CD8-positive, alpha-beta memory T cell (primary cell): ENCODE results near the gene TANC1. TPM values are rescaled to one million over a fixed set of nuclear protein-coding genes. Genes with fewer than 3 reads are reported as not detected.

Experiments used
- CTCF ChIA-PET: fragments of 350-600 bp; sonication (Branson Sonifier 250); formaldehyde crosslinking; loops from one replicate; lab custom pipeline; 2021; ENCODE audit warnings: antibody characterized with exemption; lab: Charles Lee
- POLR2A ChIA-PET: fragments of 350-600 bp; sonication (Branson Sonifier 250); formaldehyde crosslinking; loops from one replicate; lab custom pipeline; 2021; ENCODE audit warnings: antibody characterized with exemption; lab: Charles Lee
- DNase-seq, 5 donors: peaks; one replicate each; pipeline versions ENCODE4 v3.0.0 to v3.0.0-alpha.2; 2020 to 2022; ENCODE audit warnings: mixed read lengths in 1 of 5
- H3K27ac ChIP-seq: one replicate; pipeline ENCODE4 v1.7.0; 2013; ENCODE audit warnings: low read depth, mild to moderate bottlenecking, low read length, moderate library complexity
- H3K27me3 ChIP-seq: 2 replicates; pipeline ENCODE4 v1.7.0; 2013; ENCODE audit warnings: low read length, mild to moderate bottlenecking; ENCODE audit not compliant: insufficient read depth, poor library complexity, severe bottlenecking
- H3K36me3 ChIP-seq: 2 replicates; pipeline ENCODE4 v1.7.0; 2013; ENCODE audit warnings: mild to moderate bottlenecking, low read length, moderate library complexity; ENCODE audit not compliant: insufficient read depth
- H3K4me1 ChIP-seq: 2 replicates; pipeline ENCODE4 v1.7.0; 2013; ENCODE audit warnings: mild to moderate bottlenecking, low read length, moderate library complexity; ENCODE audit not compliant: insufficient read depth
- H3K4me3 ChIP-seq: 2 replicates; pipeline ENCODE4 v1.7.0; 2013; ENCODE audit warnings: mild to moderate bottlenecking, low read length
- H3K9me3 ChIP-seq: 2 replicates; pipeline ENCODE4 v1.7.0; 2013; ENCODE audit warnings: mild to moderate bottlenecking, low read length
- H3K27ac Mint-ChIP-seq, 8 donors: one replicate each; pipeline ENCODE4 v1.8.0; 2020 to 2021; ENCODE audit warnings: mixed read lengths in 8 of 8, mild to moderate bottlenecking in 6 of 8, inconsistent platforms in 3 of 8, moderate library complexity in 3 of 8
- H3K27me3 Mint-ChIP-seq, 2 donors: one replicate each; pipeline ENCODE4 v1.8.0; 2020 to 2021; ENCODE audit warnings: mixed read lengths in 2 of 2, mild to moderate bottlenecking in 1 of 2, moderate library complexity in 1 of 2
- H3K36me3 Mint-ChIP-seq, 3 donors: one replicate each; pipeline ENCODE4 v1.8.0; 2020 to 2021; ENCODE audit warnings: mixed read lengths in 3 of 3, inconsistent platforms in 1 of 3, mild to moderate bottlenecking in 1 of 3
- H3K4me1 Mint-ChIP-seq, 3 donors: one replicate each; pipeline ENCODE4 v1.8.0; 2020 to 2021; ENCODE audit warnings: mixed read lengths in 3 of 3, inconsistent platforms in 1 of 3, mild to moderate bottlenecking in 1 of 3
- H3K4me3 Mint-ChIP-seq, 7 donors: one replicate each; pipeline ENCODE4 v1.8.0; 2020 to 2021; ENCODE audit warnings: mixed read lengths in 7 of 7, mild to moderate bottlenecking in 6 of 7, moderate library complexity in 4 of 7, inconsistent platforms in 2 of 7
- H3K9me3 Mint-ChIP-seq, 5 donors: one replicate each; pipeline ENCODE4 v1.8.0; 2020 to 2022; ENCODE audit warnings: mixed read lengths in 5 of 5, mild to moderate bottlenecking in 3 of 5, moderate library complexity in 2 of 5, inconsistent platforms in 1 of 5
- polyA plus RNA-seq: library from polyadenylated mRNA; unstranded; fragments of 300-500 nt; fragmentation: Illumina TruSeq; gene quantifications from one replicate; pipeline ENCODE4 v1.2.3, GENCODE V29; 2021
- total RNA-seq, 2 experiments: library from RNA; stranded (reverse); gene quantifications; one replicate each; pipeline ENCODE4 v1.2.3, GENCODE V29; 2021

Gene TANC1
- total and polyA plus RNA-seq, 3 experiments from 2014 or later: 0.11 to 0.64 (median 0.13) TPM

- peaks cover 0 to 5% (median 0%) of the 10 kb centered on the region in 3 donors for H3K36me3 Mint-ChIP-seq
- Histone ChIP-seq H3K4me3 (no peak overlapping the region), H3K4me1 (no peaks in the 10 kb centered on the region), H3K36me3 (no peaks in the 10 kb centered on the region), H3K9me3 (no peaks in the 10 kb centered on the region), H3K27ac (no peak overlapping the region), H3K27me3 (no peaks in the 10 kb centered on the region)
- no peaks in the 10 kb centered on the region for H3K9me3 Mint-ChIP-seq
- no peak overlapping the region for H3K27ac Mint-ChIP-seq
- POLR2A ChIA-PET: no interaction called here
- H3K4me3 Mint-ChIP-seq: no peak overlapping the region
- H3K27me3 Mint-ChIP-seq: peaks cover 0 to 13% of the 10 kb centered on the region in 2 donors
- CTCF ChIA-PET: no interaction called here
- no peak for DNase-seq
- peaks cover 0 to 13% (median 9%) of the 10 kb centered on the region in 3 donors for H3K4me1 Mint-ChIP-seq
Observed at GRCh38 chr2:159084384-159085370, 116.2 kb downstream of the TANC1 start.

- POLR2A ChIA-PET: no interaction called here
- Histone ChIP-seq H3K4me3 (no peak overlapping the region), H3K4me1 (peaks cover 10% of the 10 kb centered on the region), H3K9me3 (no peaks in the 10 kb centered on the region), H3K36me3 (no peaks in the 10 kb centered on the region), H3K27ac (no peak overlapping the region), H3K27me3 (no peaks in the 10 kb centered on the region)
- Mint-ChIP-seq H3K36me3 (no peaks in the 10 kb centered on the region), H3K9me3 (no peaks in the 10 kb centered on the region), H3K27me3 (peaks cover 0 to under 1% of the 10 kb centered on the region in 2 donors), H3K4me1 (peaks cover under 1 to 21% (median 16%) of the 10 kb centered on the region in 3 donors), H3K27ac (no peak overlapping the region), H3K4me3 (peak overlapping the region in 1 of 7 donors; percentile 5)
- no peak for DNase-seq
- CTCF ChIA-PET: interaction anchor here (1.6 kb wide), 1 partner anchor 33 kb away, joined by 3 read pairs; no protein-coding TSS in a partner anchor
Observed at GRCh38 chr2:159086342-159086741, 117.9 kb downstream of the TANC1 start.

GRCh38 chr2:159086826-159087225 is 118.4 kb downstream of the TANC1 start:
- Histone ChIP-seq H3K9me3 (no peaks in the 10 kb centered on the region), H3K36me3 (no peaks in the 10 kb centered on the region), H3K27ac (no peak overlapping the region), H3K4me1 (peaks cover 15% of the 10 kb centered on the region), H3K27me3 (no peaks in the 10 kb centered on the region), H3K4me3 (no peak overlapping the region)
- ChIA-PET POLR2A (no interaction called here), CTCF (interaction anchor here (1.6 kb wide), 1 partner anchor 32 kb away, joined by 3 read pairs; no protein-coding TSS in a partner anchor)
- Mint-ChIP-seq H3K4me1 (peaks cover 5 to 26% (median 21%) of the 10 kb centered on the region in 3 donors), H3K36me3 (no peaks in the 10 kb centered on the region), H3K9me3 (no peaks in the 10 kb centered on the region), H3K27ac (peak overlapping the region in 3 of 8 donors; percentile 10 to 76 (median 70)), H3K4me3 (peak overlapping the region in 2 of 7 donors; percentile 26 to 57), H3K27me3 (no peaks in the 10 kb centered on the region)
- DNase-seq: no peak

- H3K9me3 Mint-ChIP-seq: no peaks in the 10 kb centered on the region
- POLR2A ChIA-PET: no interaction called here
- no peak for DNase-seq
- CTCF ChIA-PET: no interaction called here
- H3K4me3 ChIP-seq: no peak overlapping the region
- no peak overlapping the region for H3K27ac ChIP-seq
- H3K27ac Mint-ChIP-seq: peak overlapping the region in 1 of 8 donors; percentile 32
- peaks cover 34% of the 10 kb centered on the region for H3K4me1 ChIP-seq
- no peaks in the 10 kb centered on the region for H3K27me3 ChIP-seq
- no peak overlapping the region for H3K4me3 Mint-ChIP-seq
- no peaks in the 10 kb centered on the region for H3K27me3 Mint-ChIP-seq
- no peaks in the 10 kb centered on the region for H3K36me3 Mint-ChIP-seq
- no peaks in the 10 kb centered on the region for H3K36me3 ChIP-seq
- H3K4me1 Mint-ChIP-seq: peaks cover 17 to 44% (median 37%) of the 10 kb centered on the region in 3 donors
- no peaks in the 10 kb centered on the region for H3K9me3 ChIP-seq
Observed at GRCh38 chr2:159088906-159089305, 120.5 kb downstream of the TANC1 start.

- Histone ChIP-seq H3K27ac (no peak overlapping the region), H3K36me3 (no peaks in the 10 kb centered on the region), H3K9me3 (no peaks in the 10 kb centered on the region), H3K27me3 (no peaks in the 10 kb centered on the region), H3K4me3 (no peak overlapping the region), H3K4me1 (peaks cover 34% of the 10 kb centered on the region)
- peak overlapping the region in 3 of 8 donors; percentile 15 to 44 (median 18) for H3K27ac Mint-ChIP-seq
- DNase-seq: no peak
- POLR2A ChIA-PET: no interaction called here
- no peaks in the 10 kb centered on the region for H3K27me3 Mint-ChIP-seq
- peaks cover 23 to 49% (median 37%) of the 10 kb centered on the region in 3 donors for H3K4me1 Mint-ChIP-seq
- CTCF ChIA-PET: no interaction called here
- H3K36me3 Mint-ChIP-seq: no peaks in the 10 kb centered on the region
- no peak overlapping the region for H3K4me3 Mint-ChIP-seq
- peaks cover 0 to 2% (median 0%) of the 10 kb centered on the region in 5 donors for H3K9me3 Mint-ChIP-seq
Observed at GRCh38 chr2:159089543-159089942, 121.1 kb downstream of the TANC1 start.

- Histone ChIP-seq H3K27me3 (no peaks in the 10 kb centered on the region), H3K9me3 (no peaks in the 10 kb centered on the region), H3K36me3 (no peaks in the 10 kb centered on the region), H3K4me1 (peaks cover 34% of the 10 kb centered on the region), H3K27ac (no peak overlapping the region), H3K4me3 (no peak overlapping the region)
- H3K27me3 Mint-ChIP-seq: peaks cover 0 to under 1% of the 10 kb centered on the region in 2 donors
- CTCF ChIA-PET: interaction anchor here (0.8 kb wide), 1 partner anchor 28 kb away, joined by 3 read pairs; no protein-coding TSS in a partner anchor
- peak overlapping the region in 6 of 7 donors; percentile 3 to 76 (median 51) for H3K4me3 Mint-ChIP-seq
- POLR2A ChIA-PET: no interaction called here
- H3K4me1 Mint-ChIP-seq: peaks cover 23 to 49% (median 37%) of the 10 kb centered on the region in 3 donors
- peaks cover 0 to 3% (median under 1%) of the 10 kb centered on the region in 5 donors for H3K9me3 Mint-ChIP-seq
- peaks cover 0 to under 1% (median 0%) of the 10 kb centered on the region in 3 donors for H3K36me3 Mint-ChIP-seq
- no peak for DNase-seq
- H3K27ac Mint-ChIP-seq: peak overlapping the region in 6 of 8 donors; percentile 19 to 90 (median 78)
Observed at GRCh38 chr2:159090514-159091201, 122.2 kb downstream of the TANC1 start.

- Mint-ChIP-seq H3K4me1 (peaks cover 23 to 44% (median 34%) of the 10 kb centered on the region in 3 donors), H3K27ac (peak overlapping the region in 6 of 8 donors; percentile 30 to 96 (median 81))
- H3K27ac ChIP-seq: no peak overlapping the region
Observed at GRCh38 chr2:159091381-159091780, 122.9 kb downstream of the TANC1 start.

More at GRCh38 chr2:159091381-159091780, 122.9 kb downstream of the TANC1 start:
- ChIA-PET POLR2A (no interaction called here), CTCF (no interaction called here)
- H3K4me3 Mint-ChIP-seq: peak overlapping the region in 5 of 7 donors; percentile 4 to 76 (median 16)
- peaks cover 5 to 10% (median 7%) of the 10 kb centered on the region in 5 donors for H3K9me3 Mint-ChIP-seq
- no peak overlapping the region for H3K4me3 ChIP-seq
- no peaks in the 10 kb centered on the region for H3K36me3 ChIP-seq
- peaks cover 0 to 6% (median 0%) of the 10 kb centered on the region in 3 donors for H3K36me3 Mint-ChIP-seq
- H3K9me3 ChIP-seq: no peaks in the 10 kb centered on the region
- H3K4me1 ChIP-seq: peaks cover 34% of the 10 kb centered on the region
- H3K27me3 Mint-ChIP-seq: peaks cover 0 to 4% of the 10 kb centered on the region in 2 donors
- DNase-seq: no peak
- no peaks in the 10 kb centered on the region for H3K27me3 ChIP-seq
